GM23248 (cell line): Measurements from ENCODE around the gene CRCP.

Experiments
- EZH2 ChIP-seq: fragments of 200-600 bp; sonication (generic); IDR thresholded peaks from 2 replicates; pipeline ENCODE4 v1.6.1; 2018; ENCODE audit warnings: antibody characterized with exemption, mild to moderate bottlenecking; ENCODE audit not compliant: insufficient read depth, poor library complexity, severe bottlenecking
- EZH2phosphoT487 ChIP-seq: fragments of 200-600 bp; sonication (generic); IDR thresholded peaks from 2 replicates; pipeline ENCODE4 v1.6.1; 2018; ENCODE audit warnings: antibody characterized with exemption, moderate library complexity, mild to moderate bottlenecking, low read depth; ENCODE audit not compliant: insufficient read depth

- no peak for TF ChIP-seq EZH2
- no peak for TF ChIP-seq EZH2phosphoT487
These were observed 10.5 kb downstream of the CRCP start for GRCh38 chr7:66125052-66125694.
